GDM1 (cell line): ENCODE data around the gene SMAD9.

Source experiments
- DNase-seq: peaks from one replicate; lab custom pipeline; 2025; lab: John Stamatoyannopoulos, UW

The SMAD9 gene

DNA sequence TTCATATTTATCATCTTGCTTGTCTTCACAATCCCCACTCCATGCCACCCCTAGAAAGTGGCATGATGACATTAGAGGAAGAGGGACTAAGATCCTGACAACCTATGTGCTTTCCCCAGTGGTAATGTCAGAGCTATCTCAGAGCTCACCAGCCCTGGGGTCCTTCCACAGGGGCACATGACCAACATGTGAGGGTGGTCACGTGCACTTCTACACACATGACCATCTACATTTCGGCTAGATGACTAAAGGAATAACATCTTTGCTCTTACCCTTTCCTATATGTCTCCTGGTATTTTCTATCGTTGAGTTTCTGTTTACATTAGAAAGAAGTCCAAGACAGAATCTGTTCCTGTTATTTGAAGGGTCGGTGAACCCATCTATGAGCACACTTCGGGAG, 54.8 kb downstream of the SMAD9 start:
- DNase-seq, result no peak

GRCh38 chr13:36862722-36863121, 57.3 kb downstream of the SMAD9 start:
- DNase-seq, result no peak

- DNase-seq, result no peak
Observed at GRCh38 chr13:36862002-36862685, 57.9 kb downstream of the SMAD9 start.

GRCh38 chr13:36859259-36859658, 60.8 kb downstream of the SMAD9 start:
- no peak for DNase-seq

DNA sequence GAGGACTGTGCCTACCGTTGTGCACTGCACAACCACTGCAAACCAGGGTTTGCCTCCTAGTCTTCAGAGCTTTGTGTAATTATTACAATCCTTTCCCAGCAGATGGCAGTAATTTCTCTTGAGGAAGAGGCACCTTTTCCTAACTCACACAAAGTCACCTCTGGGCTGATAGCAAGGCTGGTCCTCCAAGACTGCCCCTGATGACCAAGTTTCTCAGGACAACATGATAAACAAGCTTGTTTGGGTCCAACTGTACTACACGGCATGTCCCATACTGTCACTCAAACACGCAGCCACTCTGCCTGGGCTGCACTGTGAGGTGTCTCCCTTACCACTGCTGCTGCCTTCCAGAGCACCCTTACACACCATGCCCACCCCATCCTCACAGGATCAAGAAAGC, 61.7 kb downstream of the SMAD9 start:
- peak; percentile 21 for DNase-seq

- DNase-seq, result no peak
Observed at GRCh38 chr13:36857253-36857652, 62.8 kb downstream of the SMAD9 start.

GRCh38 chr13:36850790-36851438, 69.1 kb downstream of the SMAD9 start:
- peak; percentile 45 for DNase-seq

- no peak for DNase-seq
Observed at GRCh38 chr13:36848199-36848982, 71.6 kb downstream of the SMAD9 start.

GRCh38 chr13:36847606-36848005, 72.4 kb downstream of the SMAD9 start:
- DNase-seq, result no peak

DNA sequence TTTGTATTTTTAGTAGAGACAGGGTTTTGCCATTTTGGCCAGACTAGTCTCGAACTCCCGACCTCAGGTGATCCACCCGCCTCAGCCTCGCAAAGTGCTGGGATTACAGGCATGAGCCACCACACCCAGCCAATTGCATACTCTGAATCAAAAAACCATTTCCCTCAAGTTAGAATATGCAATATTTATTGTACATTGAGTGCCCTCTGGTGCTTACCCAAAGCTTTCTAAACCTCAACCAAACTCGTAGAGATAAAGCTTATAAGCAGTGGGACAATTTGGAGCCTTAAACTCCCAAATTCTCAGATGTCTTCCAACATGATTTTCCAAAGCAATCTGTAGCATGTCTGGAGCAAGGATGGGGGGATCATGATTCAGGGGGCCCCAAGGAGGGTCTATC, 78.6 kb downstream of the SMAD9 start:
- DNase-seq, result no peak

DNA sequence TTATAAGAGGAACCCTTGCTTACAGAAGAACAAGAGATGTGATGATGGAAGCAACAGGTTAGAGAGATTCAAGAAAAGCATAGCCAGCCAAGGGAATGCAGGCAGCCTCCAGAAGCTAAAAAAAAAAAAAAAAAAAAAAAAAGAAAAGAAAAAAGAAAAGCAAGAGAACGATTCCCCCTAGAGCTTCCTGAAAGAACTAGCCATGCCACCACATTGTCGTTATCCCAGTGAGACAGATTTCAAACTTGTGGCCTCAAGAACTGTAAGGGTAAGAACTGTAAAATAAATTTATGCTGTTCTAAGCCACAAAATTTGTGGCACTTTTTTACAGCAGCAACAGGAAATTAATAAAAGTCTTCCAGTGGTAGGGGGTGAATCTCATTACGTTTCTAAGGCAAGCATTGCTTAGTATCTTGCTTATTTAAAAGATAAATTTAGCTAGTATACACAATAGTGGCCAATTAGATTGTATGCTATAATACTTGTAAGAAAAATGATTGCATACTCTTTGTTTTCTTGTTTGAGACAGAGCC, 79.3 kb downstream of the SMAD9 start:
- no peak for DNase-seq

DNA sequence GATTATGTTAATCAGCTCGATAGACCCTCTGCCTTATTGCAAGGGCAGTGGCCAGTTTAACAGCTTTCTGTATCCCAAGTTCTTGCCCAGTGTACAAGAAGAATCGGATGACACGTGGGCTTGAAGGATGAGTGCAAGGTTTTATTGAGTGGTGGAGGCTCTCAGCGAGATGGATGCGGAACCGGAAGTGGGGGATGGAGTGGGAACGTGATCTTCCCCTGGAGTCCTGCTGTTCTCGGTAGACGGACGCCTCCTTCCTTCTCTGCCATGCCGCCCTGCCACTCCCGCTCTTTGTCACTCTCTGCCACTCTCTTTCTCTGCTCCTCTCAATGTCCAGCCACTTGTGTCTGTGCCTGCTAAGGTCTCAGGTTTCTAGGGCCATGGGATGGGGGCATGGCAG, 80.1 kb downstream of the SMAD9 start:
- no peak for DNase-seq

- no peak for DNase-seq
Observed at GRCh38 chr13:36839281-36839680, 80.8 kb downstream of the SMAD9 start.

DNA sequence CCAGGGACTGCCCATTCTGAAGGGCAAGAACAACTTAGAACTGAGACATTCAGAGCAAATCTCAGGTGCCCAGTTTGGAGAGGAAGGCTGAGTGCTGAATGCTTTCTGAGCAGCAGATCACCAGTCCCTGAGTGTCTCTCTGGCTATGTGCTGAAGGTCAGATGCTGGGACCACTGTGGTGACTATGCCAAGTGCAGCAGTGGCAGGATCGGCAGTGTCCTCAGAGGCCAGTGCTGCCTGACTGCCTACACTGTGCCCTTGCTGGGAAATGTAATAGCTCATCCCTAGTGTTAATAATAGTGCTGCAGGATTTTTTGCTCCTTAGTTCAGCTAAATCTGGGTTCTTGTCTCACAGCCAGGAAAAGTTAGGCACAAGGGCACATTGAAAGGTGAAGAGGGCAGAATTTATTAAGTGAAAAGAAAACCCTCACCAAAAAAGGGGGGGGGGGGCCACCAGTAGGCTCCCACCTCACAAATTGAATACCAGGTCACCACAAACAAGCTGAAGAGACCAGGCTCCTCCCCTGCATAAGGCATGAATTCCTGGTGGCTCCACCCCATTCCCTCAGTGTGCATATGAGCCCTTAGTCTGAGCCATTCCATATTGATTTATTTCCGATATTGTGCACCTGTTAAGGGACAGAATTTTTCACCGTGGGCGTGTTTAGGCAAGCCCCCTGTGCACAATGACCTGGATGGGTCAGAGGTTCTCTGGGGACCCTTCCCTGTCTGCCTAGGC, 82.5 kb downstream of the SMAD9 start:
- no peak for DNase-seq

DNA sequence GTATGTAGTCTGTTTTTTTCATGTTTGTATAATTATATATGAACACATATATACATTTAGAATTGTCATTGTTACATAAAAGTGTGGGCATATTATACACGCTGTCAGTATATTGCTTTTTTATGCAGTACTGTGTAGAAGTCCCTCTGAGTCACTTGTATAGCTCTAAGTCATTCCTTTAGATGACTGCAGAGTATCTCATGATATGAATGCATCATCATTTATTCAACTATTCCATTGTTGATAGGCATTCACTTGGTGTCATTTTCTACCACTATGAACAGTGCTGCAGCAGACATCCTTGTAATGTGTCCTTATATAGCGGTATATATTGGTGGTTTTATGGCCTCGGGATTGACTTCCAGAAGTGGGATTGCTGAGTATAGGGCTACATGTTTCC, 85.7 kb downstream of the SMAD9 start:
- DNase-seq, result no peak

DNA sequence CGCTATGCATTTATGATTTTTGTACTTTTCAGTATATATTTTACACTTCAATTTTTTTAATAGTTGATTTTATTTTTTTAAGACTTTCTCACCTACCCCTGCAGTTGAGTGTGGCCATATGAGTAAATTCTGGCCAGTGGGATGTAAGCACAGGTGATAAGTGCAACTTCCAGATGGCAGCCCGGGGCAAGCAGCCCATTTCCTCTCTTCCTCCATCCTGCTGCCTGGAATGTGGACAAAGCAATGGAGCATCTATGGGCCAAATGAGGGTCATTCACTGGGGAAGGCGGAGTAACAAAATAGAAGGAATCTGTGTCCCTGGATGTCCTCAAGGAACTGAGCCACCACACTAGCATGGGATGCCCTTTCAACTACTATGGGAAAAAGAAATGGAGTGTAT, 88.7 kb downstream of the SMAD9 start:
- DNase-seq, result no peak

GRCh38 chr13:36829753-36830152, 90.3 kb downstream of the SMAD9 start:
- DNase-seq, result no peak

DNA sequence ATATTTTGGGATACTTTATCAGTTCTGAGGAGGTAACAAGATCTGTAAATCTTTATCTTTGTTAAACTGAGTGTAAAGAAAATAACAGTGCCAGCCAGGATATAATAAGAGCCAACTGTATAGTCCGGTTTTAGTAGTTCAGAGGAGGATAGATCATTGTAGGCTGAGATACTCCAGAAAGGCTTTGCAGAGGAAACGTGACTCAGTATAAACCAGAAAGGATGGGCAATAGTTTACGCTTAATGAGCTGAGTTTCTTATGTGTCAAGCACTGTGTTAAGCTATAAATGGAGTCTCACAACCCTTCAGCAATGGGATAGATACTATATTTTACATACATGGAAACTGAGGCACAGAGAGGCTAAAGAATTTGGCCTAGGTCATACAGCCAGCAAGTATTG, 97.3 kb downstream of the SMAD9 start:
- no peak for DNase-seq

DNA sequence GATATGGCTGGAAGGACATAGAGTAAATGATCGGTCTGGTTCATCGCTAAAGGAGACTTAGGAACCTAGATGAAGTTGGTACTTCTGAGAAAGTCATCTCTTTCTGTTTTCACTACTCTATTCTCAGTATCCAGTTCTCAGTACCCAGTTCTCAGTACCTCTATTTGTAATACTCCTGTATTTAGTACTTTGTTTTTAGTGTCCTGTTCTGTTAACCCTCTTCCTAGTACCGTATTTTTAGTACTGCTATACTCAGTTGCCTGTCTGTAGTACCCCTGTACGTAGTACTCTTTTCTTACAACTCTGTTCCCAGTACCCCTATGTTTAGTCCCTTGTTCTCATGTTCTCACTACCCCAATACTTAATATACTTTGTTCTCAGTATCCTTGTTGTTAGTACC, 99.8 kb downstream of the SMAD9 start:
- no peak for DNase-seq

- DNase-seq, result no peak
Observed at GRCh38 chr13:36819739-36820090, 100.3 kb downstream of the SMAD9 start.

- peak; percentile 93 for DNase-seq
Observed at GRCh38 chr13:36818804-36819738, 101.0 kb downstream of the SMAD9 start, which contains the start of gene RFXAP. Gene RFXAP, plus strand, starts transcription at chr13:36819222. Its CDS starts 136 bp downstream, at chr13:36819358.
